PFSK-1 (cell line): ENCODE results near the gene GAST.

Experiments
- FOXP2 ChIP-seq: optimal IDR thresholded peaks from 2 replicates; pipeline ENCODE3; 2011; ENCODE audit warnings: borderline replicate concordance, control low read depth, inconsistent platforms; ENCODE audit not compliant: insufficient read depth; ENCODE audit errors: extremely low read length, extremely low read depth
- POLR2AphosphoS5 ChIP-seq: IDR thresholded peaks from 2 replicates; pipeline ENCODE4 v1.6.1; 2012; ENCODE audit warnings: low read depth, mild to moderate bottlenecking, control low read depth, low read length, moderate library complexity
- REST ChIP-seq, 2 experiments: IDR thresholded peaks; 2 replicates each; pipeline versions ENCODE4 v1.6.1 to v1.8.0; 2011 to 2012; ENCODE audit warnings: low read depth in 2 of 2, low read length in 2 of 2, control low read depth in 1 of 2, inconsistent platforms in 1 of 2, mild to moderate bottlenecking in 1 of 2, moderate library complexity in 1 of 2; ENCODE audit not compliant: insufficient read depth in 1 of 2
- TAF1 ChIP-seq: IDR thresholded peaks from 2 replicates; pipeline ENCODE4 v1.6.1; 2012; ENCODE audit warnings: low read length, control low read depth, borderline replicate concordance; ENCODE audit not compliant: insufficient read depth

DNA sequence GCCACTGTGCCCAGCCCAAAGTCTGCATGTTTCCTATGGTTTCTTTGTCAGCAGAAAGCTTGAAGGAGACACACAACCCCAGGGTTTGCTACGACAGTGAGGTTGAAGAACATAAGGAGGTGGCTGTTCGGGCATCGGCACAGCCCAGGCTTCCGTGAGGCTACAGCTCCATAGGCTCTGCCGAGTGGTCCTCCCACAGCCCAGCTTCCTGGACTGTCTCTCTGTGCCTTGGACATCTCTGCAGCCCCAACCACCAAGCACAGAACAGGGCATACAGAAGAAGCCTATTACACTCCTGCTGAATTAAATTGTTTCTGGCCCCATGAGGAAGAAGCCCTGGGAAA, 25.5 kb downstream of the GAST start:
- TF ChIP-seq REST (IDR thresholded peaks at IDR 0.05; ENCODE audit: insufficient read depth in 1 of 2, low read depth in 2 of 2, low read length in 2 of 2) (no peak), TAF1 (no peak), POLR2AphosphoS5 (no peak), FOXP2 (no peak)
